Subcutaneous abdominal adipose tissue (tissue), 5 donors: ENCODE data around the gene LRRC1.

Experiments
- H3K27ac ChIP-seq: one replicate; pipeline ENCODE4 v1.7.0; 2013; ENCODE audit warnings: low read depth, mild to moderate bottlenecking, inconsistent platforms, low read length, moderate library complexity
- H3K27me3 ChIP-seq, 5 donors: one replicate each; pipeline ENCODE4 v1.7.0; 2013; ENCODE audit warnings: low read length in 5 of 5, inconsistent platforms in 1 of 5; ENCODE audit not compliant: control insufficient read depth in 5 of 5, insufficient read depth in 4 of 5
- H3K36me3 ChIP-seq, 5 donors: one replicate each; pipeline ENCODE4 v1.7.0; 2013; ENCODE audit warnings: low read length in 5 of 5; ENCODE audit not compliant: control insufficient read depth in 5 of 5, insufficient read depth in 5 of 5
- H3K4me1 ChIP-seq, 5 donors: one replicate each; pipeline ENCODE4 v1.7.0; 2013; ENCODE audit warnings: low read length in 5 of 5, mild to moderate bottlenecking in 3 of 5, moderate library complexity in 1 of 5; ENCODE audit not compliant: control insufficient read depth in 5 of 5, insufficient read depth in 5 of 5
- H3K4me3 ChIP-seq, 5 donors: one replicate each; pipeline ENCODE4 v1.7.0; 2013; ENCODE audit warnings: low read length in 5 of 5, low read depth in 1 of 5
- H3K9ac ChIP-seq, 5 donors: one replicate each; pipeline ENCODE4 v1.7.0; 2013; ENCODE audit warnings: low read length in 5 of 5, mild to moderate bottlenecking in 4 of 5, moderate library complexity in 3 of 5
- H3K9me3 ChIP-seq, 5 donors: one replicate each; pipeline ENCODE4 v1.7.0; 2013; ENCODE audit warnings: low read length in 5 of 5; ENCODE audit not compliant: control insufficient read depth in 5 of 5
- donor health status: healthy.
- donor health status: healthy.
- donor health status: healthy.
- donor health status: healthy.
- donor health status: healthy.

LRRC1 gene

GRCh38 chr6:53825532-53826321 is 30.9 kb downstream of the LRRC1 start:
- no peak overlapping the region for H3K9ac ChIP-seq
- H3K4me1 ChIP-seq, result no peaks in the 10 kb centered on the region
- no peak overlapping the region for H3K4me3 ChIP-seq
- no peaks in the 10 kb centered on the region for H3K36me3 ChIP-seq
- H3K27me3 ChIP-seq, result no peaks in the 10 kb centered on the region
- no peak overlapping the region for H3K27ac ChIP-seq
- H3K9me3 ChIP-seq, result no peaks in the 10 kb centered on the region

DNA sequence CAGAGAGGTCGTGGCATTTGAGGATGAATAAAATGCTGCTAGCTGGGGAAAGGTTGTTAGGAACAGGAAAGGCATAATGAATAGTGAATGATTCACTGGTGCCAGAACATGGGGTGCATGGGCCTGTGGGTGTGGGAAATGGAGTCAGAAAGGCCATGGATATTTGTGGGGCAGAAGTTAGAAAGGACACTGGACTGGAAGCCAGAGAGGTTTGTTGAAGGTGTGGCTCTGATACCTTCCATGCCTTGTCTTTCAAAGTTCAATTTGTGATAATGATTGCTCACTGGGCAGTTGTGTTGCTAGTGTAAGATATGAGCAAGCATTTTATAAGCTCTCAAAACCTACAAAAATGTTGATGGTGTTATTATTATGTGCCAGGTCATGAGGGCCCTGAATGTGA is 32.7 kb downstream of the LRRC1 start:
- Histone ChIP-seq H3K36me3 (no peaks in the 10 kb centered on the region), H3K27ac (no peak overlapping the region), H3K27me3 (no peaks in the 10 kb centered on the region), H3K9ac (no peak overlapping the region), H3K9me3 (no peaks in the 10 kb centered on the region), H3K4me1 (no peaks in the 10 kb centered on the region), H3K4me3 (no peak overlapping the region)

- H3K4me1 ChIP-seq, result no peaks in the 10 kb centered on the region
- H3K9ac ChIP-seq, result no peak overlapping the region
- H3K9me3 ChIP-seq, result no peaks in the 10 kb centered on the region
- no peak overlapping the region for H3K27ac ChIP-seq
- H3K27me3 ChIP-seq, result no peaks in the 10 kb centered on the region
- no peaks in the 10 kb centered on the region for H3K36me3 ChIP-seq
- no peak overlapping the region for H3K4me3 ChIP-seq
Measured at GRCh38 chr6:53828215-53828614, 33.4 kb downstream of the LRRC1 start.

- H3K9ac ChIP-seq, result no peak overlapping the region
- no peaks in the 10 kb centered on the region for H3K4me1 ChIP-seq
- H3K4me3 ChIP-seq, result no peak overlapping the region
- no peaks in the 10 kb centered on the region for H3K36me3 ChIP-seq
- H3K9me3 ChIP-seq, result no peaks in the 10 kb centered on the region
- H3K27ac ChIP-seq, result no peak overlapping the region
- no peaks in the 10 kb centered on the region for H3K27me3 ChIP-seq
Measured at GRCh38 chr6:53828966-53829697, 34.3 kb downstream of the LRRC1 start.

GRCh38 chr6:53829698-53830221 is 35.0 kb downstream of the LRRC1 start:
- no peak overlapping the region for H3K4me3 ChIP-seq
- no peaks in the 10 kb centered on the region for H3K36me3 ChIP-seq
- no peak overlapping the region for H3K27ac ChIP-seq
- H3K27me3 ChIP-seq, result no peaks in the 10 kb centered on the region
- H3K9ac ChIP-seq, result no peak overlapping the region
- no peaks in the 10 kb centered on the region for H3K9me3 ChIP-seq
- no peaks in the 10 kb centered on the region for H3K4me1 ChIP-seq

- Histone ChIP-seq H3K36me3 (no peaks in the 10 kb centered on the region), H3K9ac (no peak overlapping the region), H3K27ac (no peak overlapping the region), H3K9me3 (no peaks in the 10 kb centered on the region), H3K27me3 (no peaks in the 10 kb centered on the region), H3K4me3 (no peak overlapping the region), H3K4me1 (no peaks in the 10 kb centered on the region)
Measured at GRCh38 chr6:53830366-53830765, 35.6 kb downstream of the LRRC1 start.

DNA sequence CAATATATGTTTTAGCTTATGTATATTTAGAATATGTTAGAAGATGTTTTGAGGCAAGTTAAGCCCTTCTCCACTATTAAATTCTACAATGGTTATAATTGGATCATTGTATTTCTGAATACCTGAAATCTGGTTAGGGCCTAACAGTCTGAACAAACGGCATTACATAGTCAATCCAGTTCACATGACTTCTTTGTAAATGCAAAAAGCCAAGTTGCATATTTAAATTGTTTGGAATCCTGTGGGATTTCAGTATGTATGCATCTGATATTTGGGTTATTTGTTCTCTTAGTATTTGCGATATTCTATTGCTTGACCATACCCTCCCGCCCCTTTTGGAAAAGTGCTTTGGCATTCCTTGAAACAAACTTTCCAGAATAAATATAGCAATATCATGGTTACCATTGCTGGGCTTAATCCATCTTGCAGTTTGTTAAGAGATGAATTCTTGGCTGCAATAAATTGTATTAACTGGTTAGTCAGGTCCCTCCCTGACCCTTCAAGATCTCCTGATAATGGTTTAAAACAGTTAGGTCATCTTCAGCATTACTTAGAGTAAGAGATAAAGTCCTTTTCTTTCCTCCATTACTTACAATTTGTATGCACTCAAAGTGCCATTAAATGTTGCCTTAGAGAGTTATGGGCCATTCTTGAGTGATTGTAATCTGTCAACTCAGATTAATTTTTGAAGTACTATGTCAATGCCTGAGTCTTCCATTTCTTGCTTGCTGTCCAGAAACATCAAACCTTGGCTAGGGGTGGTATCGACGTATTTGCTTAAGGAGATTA is 36.5 kb downstream of the LRRC1 start:
- no peak overlapping the region for H3K9ac ChIP-seq
- H3K4me1 ChIP-seq, result no peaks in the 10 kb centered on the region
- no peaks in the 10 kb centered on the region for H3K9me3 ChIP-seq
- no peak overlapping the region for H3K27ac ChIP-seq
- H3K4me3 ChIP-seq, result no peak overlapping the region
- H3K27me3 ChIP-seq, result no peaks in the 10 kb centered on the region
- H3K36me3 ChIP-seq, result no peaks in the 10 kb centered on the region

DNA sequence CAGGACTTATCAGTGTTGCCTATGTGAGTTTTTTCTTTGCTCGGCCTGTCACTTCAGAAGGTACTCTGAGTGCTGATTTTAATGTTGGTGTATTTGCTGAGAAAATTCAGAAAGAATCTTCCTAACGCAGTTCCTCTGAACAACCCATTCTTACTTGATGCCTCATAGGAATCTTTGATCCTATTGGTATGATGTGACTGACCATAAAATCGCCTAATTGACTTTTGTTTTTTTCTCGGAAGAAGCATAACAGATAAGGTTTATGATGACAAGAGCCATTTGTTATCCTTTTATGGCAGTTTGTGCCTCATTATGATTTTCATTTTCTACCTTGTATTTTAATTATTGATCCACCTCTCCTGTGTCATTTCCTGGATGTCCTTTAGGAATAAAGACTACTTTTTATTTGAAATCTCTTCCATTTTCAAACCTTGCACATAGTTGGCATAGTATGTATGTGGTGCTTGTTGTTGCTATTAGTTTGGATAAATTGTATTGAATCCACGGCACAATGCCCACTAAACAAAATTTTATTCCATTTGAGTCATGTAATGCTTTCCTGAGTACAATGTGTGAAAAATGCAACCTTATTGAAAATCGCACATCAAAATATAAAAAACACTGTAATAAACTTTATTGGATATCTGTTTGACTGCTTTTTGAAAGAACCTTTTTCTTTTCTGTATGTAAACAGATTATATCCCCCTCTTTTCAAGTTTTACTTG is 37.3 kb downstream of the LRRC1 start:
- no peaks in the 10 kb centered on the region for H3K9me3 ChIP-seq
- no peaks in the 10 kb centered on the region for H3K36me3 ChIP-seq
- no peak overlapping the region for H3K4me3 ChIP-seq
- no peaks in the 10 kb centered on the region for H3K27me3 ChIP-seq
- no peak overlapping the region for H3K27ac ChIP-seq
- no peaks in the 10 kb centered on the region for H3K4me1 ChIP-seq
- H3K9ac ChIP-seq, result no peak overlapping the region

DNA sequence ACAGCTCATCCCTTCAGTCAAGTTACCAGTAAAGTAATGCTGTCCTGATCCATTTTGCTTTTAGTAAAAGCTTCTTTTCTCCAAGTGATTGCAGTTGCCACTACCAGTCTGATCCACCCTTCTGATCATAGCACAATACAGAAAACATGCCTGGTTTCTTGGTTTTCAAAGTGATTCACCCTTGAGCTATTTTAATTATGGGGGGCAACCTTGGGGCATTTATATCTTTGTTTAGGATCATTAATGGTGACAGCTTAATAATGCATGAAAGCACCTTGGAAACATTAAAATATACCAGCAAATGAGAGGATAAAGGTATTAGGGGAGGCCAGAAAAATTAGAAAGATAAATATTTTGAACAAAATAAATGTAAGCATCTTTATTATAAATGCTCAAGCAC is 38.4 kb downstream of the LRRC1 start:
- no peaks in the 10 kb centered on the region for H3K36me3 ChIP-seq
- no peak overlapping the region for H3K9ac ChIP-seq
- no peak overlapping the region for H3K27ac ChIP-seq
- H3K4me1 ChIP-seq, result no peaks in the 10 kb centered on the region
- no peaks in the 10 kb centered on the region for H3K27me3 ChIP-seq
- no peaks in the 10 kb centered on the region for H3K9me3 ChIP-seq
- no peak overlapping the region for H3K4me3 ChIP-seq
